CD1c-positive myeloid dendritic cell (primary cell): ENCODE results near the gene IZUMO3.
"Not testable (repeated sequence)": the region's sequence is repeated elsewhere in the genome, so short reads cannot be mapped to it uniquely, and the experiment has no call there.

Experiments
- DNase-seq: peaks from one replicate; pipeline ENCODE4 v3.0.0-alpha.2; 2016; ENCODE audit errors: extremely low spot score

IZUMO3 gene

GRCh38 chr9:24545847-24546522 lies at the start of gene IZUMO3:
Gene IZUMO3 (minus strand): TSS chr9:24545897. CDS start chr9:24545649, 248 bp downstream.
- no peak for DNase-seq

- no peak for DNase-seq
Observed at GRCh38 chr9:24594234-24594850, 48.6 kb upstream of the IZUMO3 start.

GRCh38 chr9:24590432-24590831 lies 44.7 kb upstream of the IZUMO3 start:
- no peak for DNase-seq

GRCh38 chr9:24587883-24588282 lies 42.2 kb upstream of the IZUMO3 start:
- no peak for DNase-seq

GRCh38 chr9:24582146-24583126 lies 36.7 kb upstream of the IZUMO3 start:
- no peak for DNase-seq

- not testable (repeated sequence) for DNase-seq
Observed at GRCh38 chr9:24580005-24580404, 34.3 kb upstream of the IZUMO3 start.

- no peak for DNase-seq
Observed at GRCh38 chr9:24572406-24572805, 26.7 kb upstream of the IZUMO3 start.

- no peak for DNase-seq
Observed at GRCh38 chr9:24561957-24562356, 16.3 kb upstream of the IZUMO3 start.

GRCh38 chr9:24553183-24553552 lies 7.5 kb upstream of the IZUMO3 start:
- no peak for DNase-seq

- DNase-seq: no peak
Observed at GRCh38 chr9:24552526-24553182, 7.0 kb upstream of the IZUMO3 start.

GRCh38 chr9:24545285-24545684 lies 412 bp downstream of the IZUMO3 start:
- no peak for DNase-seq

- DNase-seq: no peak
Observed at GRCh38 chr9:24518545-24518944, 27.2 kb downstream of the IZUMO3 start.

- no peak for DNase-seq
Observed at GRCh38 chr9:24516463-24516862, 29.2 kb downstream of the IZUMO3 start.

GRCh38 chr9:24509850-24510249 lies 35.8 kb downstream of the IZUMO3 start:
- no peak for DNase-seq

- no peak for DNase-seq
Observed at GRCh38 chr9:24504521-24504920, 41.2 kb downstream of the IZUMO3 start.

- no peak for DNase-seq
Observed at GRCh38 chr9:24502206-24502937, 43.3 kb downstream of the IZUMO3 start.

GRCh38 chr9:24500761-24501160 lies 44.9 kb downstream of the IZUMO3 start:
- DNase-seq: no peak

GRCh38 chr9:24498632-24499031 lies 47.1 kb downstream of the IZUMO3 start:
- DNase-seq: no peak

GRCh38 chr9:24497671-24498070 lies 48.0 kb downstream of the IZUMO3 start:
- DNase-seq: no peak
